AG04449 (cell line): ENCODE results near the gene WNT2B.

Experiments used
- CTCF ChIA-PET: fragments of 350-600 bp; formaldehyde crosslinking; extraction: SDS; loops from one replicate; lab custom pipeline; 2021; ENCODE audit warnings: antibody characterized with exemption; lab: Yijun Ruan, JAX
- POLR2A ChIA-PET: fragments of 400-600, 350-600 bp; formaldehyde crosslinking; extraction: SDS; loops from one replicate; lab custom pipeline; 2020; ENCODE audit warnings: antibody characterized with exemption, inconsistent platforms; lab: Yijun Ruan, JAX
- DNase-seq: peaks from one replicate; pipeline ENCODE4 v3.0.0-alpha.2; 2010; ENCODE audit warnings: low read depth, low spot score
- H3K4me3 ChIP-seq: 2 replicates; pipeline ENCODE4 v1.5.1; 2011; ENCODE audit warnings: low read depth, mild to moderate bottlenecking, control low read depth, low read length
- CTCF ChIP-seq: IDR thresholded peaks from one replicate; pipeline ENCODE4 v1.5.1; 2011; ENCODE audit warnings: mild to moderate bottlenecking, moderate library complexity, low read length, control low read depth, inconsistent platforms; ENCODE audit not compliant: insufficient read depth; ENCODE audit errors: missing control alignments

Gene WNT2B

GRCh38 chr1:112536561-112536960 lies 27.8 kb downstream of the WNT2B start:
- no peak overlapping the region for H3K4me3 ChIP-seq
- no peak for TF ChIP-seq CTCF
- ChIA-PET CTCF (no interaction called here), POLR2A (no interaction called here)
- DNase-seq = no peak

GRCh38 chr1:112537456-112537855 lies 28.7 kb downstream of the WNT2B start:
- ChIA-PET POLR2A (no interaction called here), CTCF (interaction anchor here (1.2 to 2.9 kb wide), 4 partner anchors 8 to 77 kb away, joined by 3 to 14 read pairs (median 8); no protein-coding TSS in a partner anchor)
- H3K4me3 ChIP-seq = no peak overlapping the region
- no peak for TF ChIP-seq CTCF
- DNase-seq = no peak

DNA sequence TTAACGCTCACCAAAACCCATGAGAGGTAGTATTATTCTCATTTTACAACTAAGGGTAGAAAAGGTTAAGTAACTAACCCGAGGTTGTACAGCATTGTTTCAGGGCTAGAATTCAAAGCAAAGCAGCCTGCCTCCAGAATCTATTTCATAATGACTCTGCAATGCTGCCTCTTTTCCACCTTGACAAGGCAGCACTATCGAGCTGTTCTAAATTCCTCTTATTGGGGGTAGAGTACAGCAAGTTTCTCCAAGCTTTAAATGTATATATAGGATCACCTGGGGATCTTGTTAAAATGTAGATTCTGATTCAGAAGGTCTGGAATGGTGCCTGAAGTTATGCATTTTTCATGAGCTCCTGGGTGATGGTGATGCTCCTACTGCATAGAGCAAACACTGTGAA lies 30.1 kb downstream of the WNT2B start:
- POLR2A ChIA-PET = no interaction called here
- no peak for DNase-seq
- TF ChIP-seq CTCF = no peak
- no peak overlapping the region for H3K4me3 ChIP-seq
- CTCF ChIA-PET = interaction anchor here (0.7 to 2.9 kb wide), 5 partner anchors 8 to 37 kb away, joined by 3 to 14 read pairs (median 6); no protein-coding TSS in a partner anchor

DNA sequence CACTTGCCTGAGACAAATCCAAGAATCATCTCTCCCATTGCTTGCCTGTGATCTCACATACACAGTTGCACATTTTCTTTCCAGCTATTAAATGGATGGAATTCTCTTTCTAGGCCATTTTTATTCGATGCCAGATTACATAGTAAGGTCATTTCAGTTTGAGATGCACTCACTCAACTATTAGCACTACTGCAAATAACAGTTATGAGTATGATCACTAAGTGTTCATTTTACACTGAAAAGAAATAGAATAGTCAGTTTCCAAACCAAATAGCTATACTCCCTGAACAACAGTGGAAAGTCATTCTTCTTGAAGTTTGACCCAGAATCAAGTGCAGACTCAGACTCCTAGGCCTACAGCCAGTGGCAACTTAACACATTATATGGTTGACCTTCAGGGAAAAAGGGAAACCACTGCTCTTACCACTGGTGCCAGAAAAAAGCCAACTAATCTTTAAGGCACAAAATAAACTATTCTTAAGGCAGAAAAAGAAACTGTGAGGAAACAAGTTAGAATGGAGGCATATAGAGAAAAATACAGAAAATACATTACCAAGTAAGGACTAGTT lies 31.5 kb downstream of the WNT2B start:
- TF ChIP-seq CTCF = no peak
- H3K4me3 ChIP-seq = no peak overlapping the region
- POLR2A ChIA-PET = interaction anchor here (0.9 kb wide), 1 partner anchor 40 kb away, joined by 3 read pairs; no protein-coding TSS in a partner anchor
- no peak for DNase-seq
- CTCF ChIA-PET = no interaction called here

DNA sequence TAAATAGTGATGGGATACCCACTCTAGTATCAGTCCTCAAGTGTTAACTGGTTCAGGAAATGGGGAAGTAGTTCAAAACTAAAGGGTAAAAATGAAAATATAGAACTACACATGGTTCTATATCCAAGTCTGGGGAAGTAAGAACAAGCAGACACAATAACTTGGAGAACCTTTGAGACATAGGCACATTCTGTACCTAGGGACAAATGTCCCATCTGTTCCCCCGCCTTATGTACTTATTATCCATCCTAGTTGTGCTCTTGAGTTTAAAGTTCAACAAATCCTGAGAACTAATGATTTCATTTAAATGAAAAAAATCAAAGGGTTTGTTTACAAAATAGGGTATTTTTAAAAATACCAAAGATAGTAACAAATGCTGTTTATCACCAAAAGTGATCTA lies 32.5 kb downstream of the WNT2B start:
- TF ChIP-seq CTCF = no peak
- no peak overlapping the region for H3K4me3 ChIP-seq
- POLR2A ChIA-PET = no interaction called here
- DNase-seq = no peak
- CTCF ChIA-PET = interaction anchor here (0.9 to 1.4 kb wide), 4 partner anchors 8 to 182 kb away, joined by 3 to 6 read pairs (median 4); no protein-coding TSS in a partner anchor

GRCh38 chr1:112542206-112542973 lies 33.6 kb downstream of the WNT2B start:
- ChIA-PET CTCF (interaction anchor here (0.8 to 2.1 kb wide), 8 partner anchors 9 to 183 kb away, joined by 3 to 10 read pairs (median 5); no protein-coding TSS in a partner anchor), POLR2A (interaction anchor here (0.6 kb wide), 1 partner anchor 131 kb away, joined by 3 read pairs; no protein-coding TSS in a partner anchor)
- TF ChIP-seq CTCF = no peak
- H3K4me3 ChIP-seq = no peak overlapping the region
- DNase-seq = no peak
